Liver (tissue), 9 donors: ENCODE data around the gene COL23A1. TPM values are rescaled to one million over a fixed set of nuclear protein-coding genes. Genes with fewer than 3 reads are reported as not detected.

Experiments
- DNase-seq: peaks from one replicate; pipeline ENCODE4 v3.0.0-alpha.2; 2017; ENCODE audit warnings: low spot score
- H3K27ac ChIP-seq, 2 donors: one replicate each; pipeline ENCODE4 v1.7.0; 2013; ENCODE audit warnings: inconsistent platforms in 2 of 2, low read length in 2 of 2, control low read depth in 1 of 2, low read depth in 1 of 2, mild to moderate bottlenecking in 1 of 2
- H3K27me3 ChIP-seq, 4 donors: one replicate each; pipeline versions ENCODE4 v1.6.1 to v1.7.0; 2013; ENCODE audit warnings: low read length in 3 of 4, inconsistent platforms in 1 of 4, mild to moderate bottlenecking in 1 of 4, moderate library complexity in 1 of 4; ENCODE audit not compliant: control insufficient read depth in 4 of 4, insufficient read depth in 4 of 4
- H3K36me3 ChIP-seq, 4 donors: one replicate each; pipeline versions ENCODE4 v1.6.1 to v1.7.0; 2013; ENCODE audit warnings: low read length in 3 of 4, mild to moderate bottlenecking in 3 of 4, low read depth in 1 of 4, moderate library complexity in 1 of 4; ENCODE audit not compliant: control insufficient read depth in 4 of 4, insufficient read depth in 3 of 4
- H3K4me1 ChIP-seq, 4 donors: one replicate each; pipeline versions ENCODE4 v1.6.1 to v1.7.0; 2013; ENCODE audit warnings: low read length in 3 of 4, mild to moderate bottlenecking in 3 of 4, moderate library complexity in 1 of 4; ENCODE audit not compliant: control insufficient read depth in 4 of 4, insufficient read depth in 4 of 4
- H3K4me3 ChIP-seq, 3 donors: one replicate each; pipeline versions ENCODE4 v1.6.1 to v1.7.0; 2013; ENCODE audit warnings: low read length in 3 of 3, control low read depth in 1 of 3, low read depth in 1 of 3, mild to moderate bottlenecking in 1 of 3
- H3K9ac ChIP-seq, 2 donors: one replicate each; pipeline ENCODE4 v1.7.0; 2013; ENCODE audit warnings: low read length in 2 of 2, mild to moderate bottlenecking in 2 of 2, moderate library complexity in 2 of 2, control low read depth in 1 of 2, low read depth in 1 of 2
- H3K9me3 ChIP-seq, 4 donors: one replicate each; pipeline versions ENCODE4 v1.6.1 to v1.7.0; 2013; ENCODE audit warnings: low read length in 3 of 4; ENCODE audit not compliant: control insufficient read depth in 4 of 4
- EGR1 ChIP-seq, 2 donors: IDR thresholded peaks; 2 replicates each; pipeline ENCODE4 v1.6.1; 2016 to 2018; ENCODE audit warnings: antibody characterized with exemption in 2 of 2, low read depth in 2 of 2
- FOXA1 ChIP-seq: IDR thresholded peaks from 2 replicates; pipeline ENCODE4 v1.6.1; 2016; ENCODE audit warnings: antibody characterized with exemption
- FOXA2 ChIP-seq: IDR thresholded peaks from 2 replicates; pipeline ENCODE4 v1.6.1; 2016; ENCODE audit warnings: antibody characterized with exemption
- GABPA ChIP-seq, 2 donors: IDR thresholded peaks in 1 of 2; conservative IDR thresholded peaks in 1 of 2; 2 replicates each; pipeline ENCODE4 v1.6.1; 2016; ENCODE audit warnings: antibody characterized with exemption in 2 of 2, mild to moderate bottlenecking in 1 of 2, moderate library complexity in 1 of 2
- HNF4A ChIP-seq, 2 donors: conservative IDR thresholded peaks; 2 replicates each; pipeline ENCODE4 v1.6.1; 2016; ENCODE audit warnings: antibody characterized with exemption in 2 of 2, mild to moderate bottlenecking in 2 of 2
- HNF4G ChIP-seq: IDR thresholded peaks from 2 replicates; pipeline ENCODE4 v1.6.1; 2016; ENCODE audit warnings: antibody characterized with exemption
- JUND ChIP-seq, 2 donors: IDR thresholded peaks; 2 replicates each; pipeline ENCODE4 v1.6.1; 2016; ENCODE audit warnings: antibody characterized with exemption in 2 of 2
- NR2F2 ChIP-seq: IDR thresholded peaks from 2 replicates; pipeline ENCODE4 v1.6.1; 2016; ENCODE audit warnings: antibody characterized with exemption
- RAD21 ChIP-seq, 2 donors: IDR thresholded peaks; 2 replicates each; pipeline ENCODE4 v1.6.1; 2016; ENCODE audit warnings: antibody characterized with exemption in 2 of 2, mild to moderate bottlenecking in 2 of 2
- RXRA ChIP-seq, 2 donors: IDR thresholded peaks; 2 replicates each; pipeline ENCODE4 v1.6.1; 2017 to 2018; ENCODE audit warnings: antibody characterized with exemption in 2 of 2, mild to moderate bottlenecking in 1 of 2
- SP1 ChIP-seq: IDR thresholded peaks from 2 replicates; pipeline ENCODE4 v1.6.1; 2018; ENCODE audit warnings: antibody characterized with exemption, mild to moderate bottlenecking
- TAF1 ChIP-seq: conservative IDR thresholded peaks from 2 replicates; pipeline ENCODE4 v1.6.1; 2016; ENCODE audit warnings: antibody characterized with exemption, mild to moderate bottlenecking
- YY1 ChIP-seq: IDR thresholded peaks from 2 replicates; pipeline ENCODE4 v1.6.1; 2016; ENCODE audit warnings: antibody characterized with exemption, mild to moderate bottlenecking
- WGBS: extraction: QIAGEN DNeasy Blood & Tissue Kit; methylation state at CpG from one replicate; pipeline ENCODE4 v1.1.7; 2013; 5-methylcytosine and 5-hydroxymethylcytosine counted together
- polyA plus RNA-seq, 2 donors: library from polyadenylated mRNA; stranded (reverse) in 1 of 2; unstranded in 1 of 2; fragments of 200-250 nt in 1 of 2; fragments of >200 nt in 1 of 2; fragmentation: Nextera tagmentation in 1 of 2; extraction: Ambion mirVana in 1 of 2; gene quantifications; one replicate each; pipeline versions ENCODE4 v1.2.1 to v1.2.3, GENCODE V29; 2013 to 2015
- total RNA-seq, 2 donors: library from RNA; depleted of rRNA; stranded (reverse); fragments of >200 nt; gene quantifications; one replicate each; pipeline ENCODE4 v1.2.3, GENCODE V29; 2014
- TF ChIP-seq, protein P1 (sequence below): IDR thresholded peaks from 2 replicates; pipeline ENCODE4 v1.6.1; 2016; ENCODE audit warnings: antibody characterized with exemption
- TF ChIP-seq, protein P2 (sequence below): fragments of 150-350 bp; IDR thresholded peaks from 2 replicates; pipeline ENCODE4 v1.5.1; 2017; ENCODE audit warnings: improper control_type of control experiment, low read depth, low read length; ENCODE audit not compliant: missing input control
- TF ChIP-seq, protein P3 (sequence below): IDR thresholded peaks from 2 replicates; pipeline ENCODE4 v1.6.1; 2016; ENCODE audit warnings: antibody characterized with exemption
- TF ChIP-seq, protein P4 (sequence below): IDR thresholded peaks from 2 replicates; pipeline ENCODE4 v1.6.1; 2016; ENCODE audit warnings: antibody characterized with exemption, mild to moderate bottlenecking
- TF ChIP-seq, protein P5 (sequence below): IDR thresholded peaks from 2 replicates; pipeline ENCODE4 v1.6.1; 2016; ENCODE audit warnings: antibody characterized with exemption
- donor health status: healthy.
- donor health status: healthy.
- donor health status: healthy.
- donor health status: healthy.
- donor health status: healthy.

Gene COL23A1
- total and polyA plus RNA-seq, 4 donors: 0.08 to 1.4 (median 0.27) TPM

DNA sequence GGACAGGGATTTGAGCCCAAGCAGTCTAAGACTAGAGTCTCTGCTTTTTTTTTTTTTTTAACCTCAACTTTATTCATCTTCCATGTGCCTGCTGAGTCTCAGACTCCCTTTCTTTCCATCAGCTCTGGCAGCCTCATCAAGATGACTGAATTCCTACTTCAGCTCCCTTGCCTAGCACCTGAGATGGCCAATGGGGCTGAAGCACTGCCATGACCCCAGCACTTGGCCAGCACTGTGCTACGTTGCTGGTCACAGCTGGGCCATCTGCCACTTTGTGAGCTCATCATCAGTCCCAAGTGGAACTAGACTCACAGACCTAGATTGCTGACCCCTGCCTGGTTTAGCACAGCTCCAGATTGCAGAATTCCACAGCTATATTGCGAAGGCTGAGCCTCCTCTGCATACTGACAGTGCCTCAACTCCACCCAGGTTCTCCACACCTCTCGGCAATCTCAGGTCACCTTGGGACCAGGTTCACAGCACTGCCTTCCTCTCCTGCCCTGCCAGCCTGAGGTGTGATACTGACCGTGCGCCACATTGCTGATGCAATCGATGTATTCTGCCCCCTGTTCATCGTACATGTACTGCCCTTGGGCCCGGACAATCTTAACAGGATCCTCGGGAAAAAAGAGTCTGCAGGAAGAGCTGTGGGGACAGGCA is 359.2 kb downstream of the COL23A1 start:
- H3K9me3 ChIP-seq: no peaks in the 10 kb centered on the region
- 23% methylated on average over 9 of the region's 9 CpGs for WGBS
- peak; percentile 88 to 89 for TF ChIP-seq JUND (IDR thresholded peaks at IDR 0.05)
- TF ChIP-seq, protein P1, sequence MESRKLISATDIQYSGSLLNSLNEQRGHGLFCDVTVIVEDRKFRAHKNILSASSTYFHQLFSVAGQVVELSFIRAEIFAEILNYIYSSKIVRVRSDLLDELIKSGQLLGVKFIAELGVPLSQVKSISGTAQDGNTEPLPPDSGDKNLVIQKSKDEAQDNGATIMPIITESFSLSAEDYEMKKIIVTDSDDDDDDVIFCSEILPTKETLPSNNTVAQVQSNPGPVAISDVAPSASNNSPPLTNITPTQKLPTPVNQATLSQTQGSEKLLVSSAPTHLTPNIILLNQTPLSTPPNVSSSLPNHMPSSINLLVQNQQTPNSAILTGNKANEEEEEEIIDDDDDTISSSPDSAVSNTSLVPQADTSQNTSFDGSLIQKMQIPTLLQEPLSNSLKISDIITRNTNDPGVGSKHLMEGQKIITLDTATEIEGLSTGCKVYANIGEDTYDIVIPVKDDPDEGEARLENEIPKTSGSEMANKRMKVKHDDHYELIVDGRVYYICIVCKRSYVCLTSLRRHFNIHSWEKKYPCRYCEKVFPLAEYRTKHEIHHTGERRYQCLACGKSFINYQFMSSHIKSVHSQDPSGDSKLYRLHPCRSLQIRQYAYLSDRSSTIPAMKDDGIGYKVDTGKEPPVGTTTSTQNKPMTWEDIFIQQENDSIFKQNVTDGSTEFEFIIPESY: peak; percentile 78
- TF ChIP-seq, protein P2, sequence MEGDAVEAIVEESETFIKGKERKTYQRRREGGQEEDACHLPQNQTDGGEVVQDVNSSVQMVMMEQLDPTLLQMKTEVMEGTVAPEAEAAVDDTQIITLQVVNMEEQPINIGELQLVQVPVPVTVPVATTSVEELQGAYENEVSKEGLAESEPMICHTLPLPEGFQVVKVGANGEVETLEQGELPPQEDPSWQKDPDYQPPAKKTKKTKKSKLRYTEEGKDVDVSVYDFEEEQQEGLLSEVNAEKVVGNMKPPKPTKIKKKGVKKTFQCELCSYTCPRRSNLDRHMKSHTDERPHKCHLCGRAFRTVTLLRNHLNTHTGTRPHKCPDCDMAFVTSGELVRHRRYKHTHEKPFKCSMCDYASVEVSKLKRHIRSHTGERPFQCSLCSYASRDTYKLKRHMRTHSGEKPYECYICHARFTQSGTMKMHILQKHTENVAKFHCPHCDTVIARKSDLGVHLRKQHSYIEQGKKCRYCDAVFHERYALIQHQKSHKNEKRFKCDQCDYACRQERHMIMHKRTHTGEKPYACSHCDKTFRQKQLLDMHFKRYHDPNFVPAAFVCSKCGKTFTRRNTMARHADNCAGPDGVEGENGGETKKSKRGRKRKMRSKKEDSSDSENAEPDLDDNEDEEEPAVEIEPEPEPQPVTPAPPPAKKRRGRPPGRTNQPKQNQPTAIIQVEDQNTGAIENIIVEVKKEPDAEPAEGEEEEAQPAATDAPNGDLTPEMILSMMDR: no peak
- TF ChIP-seq, protein P3, sequence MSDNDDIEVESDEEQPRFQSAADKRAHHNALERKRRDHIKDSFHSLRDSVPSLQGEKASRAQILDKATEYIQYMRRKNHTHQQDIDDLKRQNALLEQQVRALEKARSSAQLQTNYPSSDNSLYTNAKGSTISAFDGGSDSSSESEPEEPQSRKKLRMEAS: peak; percentile 63
- TF ChIP-seq HNF4G: peak; percentile 55
- no peak for TF ChIP-seq FOXA2
- peak; percentile 94 to 96 for TF ChIP-seq RXRA (IDR thresholded peaks at IDR 0.05)
- TF ChIP-seq EGR1 (IDR thresholded peaks at IDR 0.05; ENCODE audit: low read depth in 2 of 2): no peak
- peak; percentile 64 for TF ChIP-seq YY1
- TF ChIP-seq, protein P4, sequence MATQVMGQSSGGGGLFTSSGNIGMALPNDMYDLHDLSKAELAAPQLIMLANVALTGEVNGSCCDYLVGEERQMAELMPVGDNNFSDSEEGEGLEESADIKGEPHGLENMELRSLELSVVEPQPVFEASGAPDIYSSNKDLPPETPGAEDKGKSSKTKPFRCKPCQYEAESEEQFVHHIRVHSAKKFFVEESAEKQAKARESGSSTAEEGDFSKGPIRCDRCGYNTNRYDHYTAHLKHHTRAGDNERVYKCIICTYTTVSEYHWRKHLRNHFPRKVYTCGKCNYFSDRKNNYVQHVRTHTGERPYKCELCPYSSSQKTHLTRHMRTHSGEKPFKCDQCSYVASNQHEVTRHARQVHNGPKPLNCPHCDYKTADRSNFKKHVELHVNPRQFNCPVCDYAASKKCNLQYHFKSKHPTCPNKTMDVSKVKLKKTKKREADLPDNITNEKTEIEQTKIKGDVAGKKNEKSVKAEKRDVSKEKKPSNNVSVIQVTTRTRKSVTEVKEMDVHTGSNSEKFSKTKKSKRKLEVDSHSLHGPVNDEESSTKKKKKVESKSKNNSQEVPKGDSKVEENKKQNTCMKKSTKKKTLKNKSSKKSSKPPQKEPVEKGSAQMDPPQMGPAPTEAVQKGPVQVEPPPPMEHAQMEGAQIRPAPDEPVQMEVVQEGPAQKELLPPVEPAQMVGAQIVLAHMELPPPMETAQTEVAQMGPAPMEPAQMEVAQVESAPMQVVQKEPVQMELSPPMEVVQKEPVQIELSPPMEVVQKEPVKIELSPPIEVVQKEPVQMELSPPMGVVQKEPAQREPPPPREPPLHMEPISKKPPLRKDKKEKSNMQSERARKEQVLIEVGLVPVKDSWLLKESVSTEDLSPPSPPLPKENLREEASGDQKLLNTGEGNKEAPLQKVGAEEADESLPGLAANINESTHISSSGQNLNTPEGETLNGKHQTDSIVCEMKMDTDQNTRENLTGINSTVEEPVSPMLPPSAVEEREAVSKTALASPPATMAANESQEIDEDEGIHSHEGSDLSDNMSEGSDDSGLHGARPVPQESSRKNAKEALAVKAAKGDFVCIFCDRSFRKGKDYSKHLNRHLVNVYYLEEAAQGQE: peak; percentile 72
- TF ChIP-seq, protein P5, sequence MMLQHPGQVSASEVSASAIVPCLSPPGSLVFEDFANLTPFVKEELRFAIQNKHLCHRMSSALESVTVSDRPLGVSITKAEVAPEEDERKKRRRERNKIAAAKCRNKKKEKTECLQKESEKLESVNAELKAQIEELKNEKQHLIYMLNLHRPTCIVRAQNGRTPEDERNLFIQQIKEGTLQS: peak; percentile 95
- no peak for TF ChIP-seq FOXA1
- peak; percentile 92 to 95 for TF ChIP-seq HNF4A (conservative IDR thresholded peaks at IDR 0.05)
- TF ChIP-seq GABPA (IDR thresholded peaks at IDR 0.05 in 1 of 2, conservative IDR thresholded peaks at IDR 0.05 in 1 of 2): no peak
- TF ChIP-seq NR2F2: no peak
- TF ChIP-seq RAD21 (IDR thresholded peaks at IDR 0.05): no peak
- no peak for TF ChIP-seq TAF1
- peak; percentile 88 for TF ChIP-seq SP1
- H3K9ac ChIP-seq: peak overlapping the region; percentile 87 to 99
- no peaks in the 10 kb centered on the region for H3K27me3 ChIP-seq
- H3K36me3 ChIP-seq: peaks cover 2 to 25% (median 19%) of the 10 kb centered on the region in 4 donors
- peaks cover 26 to 63% (median 38%) of the 10 kb centered on the region in 4 donors for H3K4me1 ChIP-seq
- DNase-seq: no peak
- peak overlapping the region; percentile 96 to 99 for H3K27ac ChIP-seq
- H3K4me3 ChIP-seq: peak overlapping the region; percentile 78 to 81 (median 80)
